Omental fat pad (tissue), 4 donors: ENCODE data around the gene LHPP. TPM values are rescaled to one million over a fixed set of nuclear protein-coding genes. Genes with fewer than 3 reads are reported as not detected.

Experiments used
- ATAC-seq: fragments of 150-250 bp; one replicate; pipeline ENCODE4 v1.9.1; 2016; ENCODE audit warnings: mild to moderate bottlenecking, moderate library complexity; ENCODE audit not compliant: low FRiP score
- DNase-seq: peaks from one replicate; pipeline ENCODE4 v3.0.0-alpha.2; 2019; ENCODE audit warnings: low spot score
- total RNA-seq, 4 donors: library from RNA; depleted of rRNA; stranded (reverse); fragments of >200 nt; gene quantifications; one replicate each; pipeline ENCODE4 v1.1.0, GENCODE V29; 2016
- TF ChIP-seq, protein P1 (sequence below), 3 donors: fragments of 450-650 bp; IDR thresholded peaks; one replicate each; pipeline ENCODE4 v1.5.1; 2016 to 2017; ENCODE audit warnings: antibody characterized with exemption in 3 of 3, mild to moderate bottlenecking in 3 of 3, moderate library complexity in 2 of 3

Gene LHPP
- total RNA-seq, 4 donors from 2014 or later, result 10.1 to 16.2 (median 13.7) TPM

DNA sequence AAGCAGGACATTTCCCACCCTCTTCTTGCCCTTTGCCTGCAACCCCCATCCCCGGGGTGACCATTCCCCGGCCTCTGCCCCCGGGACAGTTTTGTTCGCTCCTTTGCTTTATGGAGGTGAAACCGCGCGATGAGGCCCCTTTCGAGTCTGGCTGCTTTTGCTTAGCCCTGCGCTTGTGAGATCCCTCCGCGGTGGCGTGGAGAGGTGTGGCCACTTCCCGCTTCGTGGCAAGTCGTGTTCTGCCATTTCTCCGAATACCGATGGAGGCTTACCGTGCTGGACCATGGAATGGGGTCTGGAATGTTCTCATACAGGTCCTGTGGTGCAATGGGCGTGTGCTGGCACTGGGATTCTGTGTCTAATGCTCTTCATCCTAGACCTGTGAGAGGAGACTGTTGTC lies 106.7 kb downstream of the LHPP start:
- TF ChIP-seq, protein P1, sequence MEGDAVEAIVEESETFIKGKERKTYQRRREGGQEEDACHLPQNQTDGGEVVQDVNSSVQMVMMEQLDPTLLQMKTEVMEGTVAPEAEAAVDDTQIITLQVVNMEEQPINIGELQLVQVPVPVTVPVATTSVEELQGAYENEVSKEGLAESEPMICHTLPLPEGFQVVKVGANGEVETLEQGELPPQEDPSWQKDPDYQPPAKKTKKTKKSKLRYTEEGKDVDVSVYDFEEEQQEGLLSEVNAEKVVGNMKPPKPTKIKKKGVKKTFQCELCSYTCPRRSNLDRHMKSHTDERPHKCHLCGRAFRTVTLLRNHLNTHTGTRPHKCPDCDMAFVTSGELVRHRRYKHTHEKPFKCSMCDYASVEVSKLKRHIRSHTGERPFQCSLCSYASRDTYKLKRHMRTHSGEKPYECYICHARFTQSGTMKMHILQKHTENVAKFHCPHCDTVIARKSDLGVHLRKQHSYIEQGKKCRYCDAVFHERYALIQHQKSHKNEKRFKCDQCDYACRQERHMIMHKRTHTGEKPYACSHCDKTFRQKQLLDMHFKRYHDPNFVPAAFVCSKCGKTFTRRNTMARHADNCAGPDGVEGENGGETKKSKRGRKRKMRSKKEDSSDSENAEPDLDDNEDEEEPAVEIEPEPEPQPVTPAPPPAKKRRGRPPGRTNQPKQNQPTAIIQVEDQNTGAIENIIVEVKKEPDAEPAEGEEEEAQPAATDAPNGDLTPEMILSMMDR (IDR thresholded peaks at IDR 0.05), result no peak
- DNase-seq (no peak), ATAC-seq (no peak)

- DNase-seq (no peak), ATAC-seq (no peak)
- TF ChIP-seq, protein P1 (IDR thresholded peaks at IDR 0.05), result no peak
Measured at GRCh38 chr10:124568848-124569622, 107.4 kb downstream of the LHPP start.

DNA sequence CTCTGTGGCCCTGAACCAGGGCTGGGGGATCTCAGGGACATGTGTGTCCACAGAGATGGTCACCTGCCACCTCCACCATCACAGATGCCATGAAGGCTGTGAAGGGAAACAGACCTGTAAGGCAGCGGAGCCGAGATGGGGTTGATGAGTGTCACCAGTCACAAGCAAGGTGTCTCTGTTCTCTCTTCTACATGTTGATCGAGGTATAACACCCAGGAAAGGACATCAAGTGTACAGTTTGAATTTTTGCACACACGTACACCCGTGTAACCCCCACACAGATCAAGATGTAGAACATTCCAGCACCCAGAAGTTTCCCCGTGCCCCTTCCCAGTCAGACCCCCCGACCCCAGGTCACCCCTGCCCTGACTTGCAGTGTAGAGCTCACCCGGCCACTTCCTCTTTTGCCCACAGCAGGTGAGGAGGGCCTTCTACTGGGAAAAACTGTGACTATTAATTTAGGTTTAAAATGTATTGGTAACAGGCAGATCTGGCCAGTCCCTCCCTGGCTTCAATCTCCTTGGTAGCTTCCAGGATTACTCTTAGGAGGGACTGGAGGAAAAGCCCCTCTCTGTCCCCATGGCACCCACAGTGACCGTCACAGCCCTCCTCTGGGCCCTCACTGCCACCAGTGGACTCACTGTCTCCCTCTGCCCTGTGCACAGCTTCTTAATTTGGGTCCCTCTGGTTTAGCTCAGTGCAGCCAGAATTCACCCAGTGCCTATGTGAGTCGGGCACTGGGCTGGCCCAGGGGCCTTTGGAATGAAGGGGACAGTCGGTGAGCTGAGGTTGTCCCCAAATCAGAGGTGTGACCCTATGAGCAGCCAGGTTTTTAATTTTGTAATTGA lies 108.2 kb downstream of the LHPP start:
- DNase-seq (no peak), ATAC-seq (no peak)
- TF ChIP-seq, protein P1 (IDR thresholded peaks at IDR 0.05), result no peak

GRCh38 chr10:124570646-124571045 lies 109.0 kb downstream of the LHPP start:
- ATAC-seq (no peak), DNase-seq (no peak)
- TF ChIP-seq, protein P1 (IDR thresholded peaks at IDR 0.05), result no peak

DNA sequence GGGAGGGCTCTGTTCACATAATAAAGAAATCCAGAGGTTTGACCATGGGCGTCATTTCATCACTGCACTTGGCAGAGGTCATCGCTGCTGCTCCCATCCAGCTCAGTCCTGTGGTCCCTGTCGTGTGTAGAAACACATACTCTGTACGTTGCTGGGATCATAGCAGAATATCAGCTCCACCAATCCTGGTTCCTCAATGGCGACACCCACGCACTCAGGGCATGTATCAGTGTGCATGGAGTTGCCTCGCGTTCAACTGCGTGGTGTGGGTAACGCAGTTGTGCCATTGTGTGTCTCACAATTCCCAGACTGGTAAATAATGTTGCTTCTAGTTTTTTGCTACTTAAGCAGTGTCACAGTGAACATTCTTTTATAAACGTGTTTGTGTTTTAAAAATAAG lies 111.1 kb downstream of the LHPP start:
- DNase-seq (no peak), ATAC-seq (no peak)

DNA sequence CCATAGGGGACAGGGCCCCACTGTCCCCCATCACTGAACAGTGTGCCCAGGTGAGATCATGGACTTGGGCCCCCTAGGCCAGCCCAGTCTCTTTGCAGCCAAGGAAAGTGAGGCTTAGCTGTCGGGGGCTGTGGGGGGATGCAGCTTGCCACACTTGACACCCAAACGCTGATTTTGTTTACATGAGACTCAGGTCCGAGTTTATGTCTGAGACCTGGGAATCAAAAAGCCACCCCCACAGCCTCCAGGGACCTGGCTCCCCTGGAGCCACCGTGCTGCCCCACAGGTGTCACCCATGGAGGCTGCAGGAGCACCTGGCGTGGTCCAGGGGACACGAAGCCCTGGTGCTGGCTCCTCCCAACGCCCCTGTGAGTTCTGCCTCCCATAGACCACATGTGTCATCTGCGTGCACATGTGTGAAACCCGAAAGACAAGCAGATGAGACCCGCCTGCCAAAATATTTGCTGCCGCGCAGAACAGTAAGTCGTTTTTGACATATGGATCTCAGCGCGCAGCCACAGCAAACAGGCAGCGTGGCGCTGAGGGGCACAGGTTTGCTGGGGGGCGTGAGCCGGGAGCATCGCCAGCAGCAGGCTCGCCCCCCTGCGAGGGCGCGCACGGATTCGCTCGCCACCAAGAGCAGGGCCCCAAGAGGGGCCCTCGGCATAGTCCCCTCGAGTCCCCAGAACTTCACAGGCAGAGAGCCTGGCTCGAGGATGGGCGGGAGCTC lies 112.3 kb downstream of the LHPP start:
- TF ChIP-seq, protein P1 (IDR thresholded peaks at IDR 0.05), result no peak
- DNase-seq (no peak), ATAC-seq (no peak)

More for the DNA sequence above, 111.1 kb downstream of the LHPP start:
- TF ChIP-seq, protein P1 (IDR thresholded peaks at IDR 0.05), result no peak
